Neutrophil (primary cell): ENCODE data around the gene LGR6.

Experiments used
- H3K27ac ChIP-seq: fragments of 200-600 bp; sonication (generic); 2 replicates; pipeline ENCODE4 v1.5.1; 2016; ENCODE audit warnings: mild to moderate bottlenecking, moderate library complexity
- H3K27me3 ChIP-seq: fragments of 200-600 bp; sonication (generic); 2 replicates; pipeline ENCODE4 v1.6.0; 2016; ENCODE audit warnings: mild to moderate bottlenecking
- H3K36me3 ChIP-seq: fragments of 200-600 bp; sonication (generic); 2 replicates; pipeline ENCODE4 v1.5.1; 2017
- H3K4me1 ChIP-seq, 2 experiments: fragments of 200-600 bp in 1 of 2; sonication (generic) in 1 of 2; 1 replicate in 1 of 2; 2 replicates in 1 of 2; pipeline versions ENCODE4 v1.5.1 to v1.6.1; 2013 to 2016; ENCODE audit warnings: low read depth in 1 of 2, low read length in 1 of 2, mild to moderate bottlenecking in 1 of 2, moderate library complexity in 1 of 2; ENCODE audit not compliant: control insufficient read depth in 1 of 2, insufficient read depth in 1 of 2
- H3K4me3 ChIP-seq, 2 experiments: fragments of 200-600 bp in 1 of 2; sonication (generic) in 1 of 2; 1 replicate in 1 of 2; 2 replicates in 1 of 2; pipeline ENCODE4 v1.5.1; 2013 to 2016; ENCODE audit warnings: low read depth in 1 of 2, low read length in 1 of 2, mild to moderate bottlenecking in 1 of 2, moderate library complexity in 1 of 2
- H3K9me3 ChIP-seq: fragments of 200-600 bp; sonication (generic); 2 replicates; pipeline ENCODE4 v1.5.1; 2016
- CTCF ChIP-seq: fragments of 200-600 bp; sonication (generic); IDR thresholded peaks from 2 replicates; pipeline ENCODE4 v1.5.1; 2016; ENCODE audit warnings: antibody characterized with exemption

Gene LGR6

GRCh38 chr1:202291001-202291400, 97.4 kb downstream of the LGR6 start:
- no peak for TF ChIP-seq CTCF
- no peak overlapping the region for H3K27ac ChIP-seq
- H3K4me3 ChIP-seq, result no peak overlapping the region
- no peaks in the 10 kb centered on the region for H3K4me1 ChIP-seq
- H3K9me3 ChIP-seq, result no peaks in the 10 kb centered on the region
- H3K36me3 ChIP-seq, result no peaks in the 10 kb centered on the region
- H3K27me3 ChIP-seq, result peaks cover 44% of the 10 kb centered on the region

- no peak for TF ChIP-seq CTCF
- no peak overlapping the region for H3K4me3 ChIP-seq
- H3K27me3 ChIP-seq, result peaks cover 42% of the 10 kb centered on the region
- no peaks in the 10 kb centered on the region for H3K9me3 ChIP-seq
- H3K36me3 ChIP-seq, result no peaks in the 10 kb centered on the region
- no peaks in the 10 kb centered on the region for H3K4me1 ChIP-seq
- no peak overlapping the region for H3K27ac ChIP-seq
These were observed 98.5 kb downstream of the LGR6 start for GRCh38 chr1:202291961-202292712.

GRCh38 chr1:202292773-202293172, 99.2 kb downstream of the LGR6 start:
- peaks cover 41% of the 10 kb centered on the region for H3K27me3 ChIP-seq
- no peaks in the 10 kb centered on the region for H3K4me1 ChIP-seq
- H3K9me3 ChIP-seq, result no peaks in the 10 kb centered on the region
- H3K4me3 ChIP-seq, result no peak overlapping the region
- no peak for TF ChIP-seq CTCF
- no peaks in the 10 kb centered on the region for H3K36me3 ChIP-seq
- H3K27ac ChIP-seq, result no peak overlapping the region

- Histone ChIP-seq H3K27me3 (peaks cover 39% of the 10 kb centered on the region), H3K27ac (no peak overlapping the region), H3K36me3 (no peaks in the 10 kb centered on the region), H3K9me3 (no peaks in the 10 kb centered on the region), H3K4me3 (no peak overlapping the region), H3K4me1 (no peaks in the 10 kb centered on the region)
- no peak for TF ChIP-seq CTCF
These were observed 100.0 kb downstream of the LGR6 start for GRCh38 chr1:202293569-202293968.

GRCh38 chr1:202302166-202302565, 108.6 kb downstream of the LGR6 start:
- H3K27ac ChIP-seq, result no peak overlapping the region
- no peaks in the 10 kb centered on the region for H3K4me1 ChIP-seq
- peaks cover 4% of the 10 kb centered on the region for H3K27me3 ChIP-seq
- H3K4me3 ChIP-seq, result no peak overlapping the region
- H3K36me3 ChIP-seq, result no peaks in the 10 kb centered on the region
- TF ChIP-seq CTCF, result no peak
- no peaks in the 10 kb centered on the region for H3K9me3 ChIP-seq
